GM12892 (cell line): ENCODE results near the gene CCDC24.
A peak's percentile ranks its signal among the peaks of the same experiment; 100 is the strongest.

Source experiments
- DNase-seq: peaks from one replicate; pipeline ENCODE4 v3.0.0; 2011; ENCODE audit not compliant: insufficient read length
- FAIRE-seq: peaks from 2 replicates; lab custom pipeline; 2011; peaks lifted over from hg19 to GRCh38; lab: Jason Lieb, UNC
- POLR2A ChIP-seq: IDR thresholded peaks from 2 replicates; pipeline ENCODE4 v1.6.1; 2011; ENCODE audit warnings: low read depth, low read length, control low read depth
- POLR2AphosphoS5 ChIP-seq: IDR thresholded peaks from 2 replicates; pipeline ENCODE4 v1.6.1; 2011; ENCODE audit warnings: low read depth, low read length, control low read depth
- TAF1 ChIP-seq: IDR thresholded peaks from 2 replicates; pipeline ENCODE4 v1.6.1; 2011; ENCODE audit warnings: low read depth, mild to moderate bottlenecking, control low read depth, low read length, borderline replicate concordance

Gene CCDC24

GRCh38 chr1:43978264-43978550 lies 13.2 kb upstream of the CCDC24 start:
- TF ChIP-seq POLR2AphosphoS5: no peak
- TF ChIP-seq POLR2A: no peak
- TF ChIP-seq TAF1: no peak
- no peak for DNase-seq
- no peak for FAIRE-seq

- no peak for TF ChIP-seq TAF1
- TF ChIP-seq POLR2AphosphoS5: peak; percentile 50; the same call in 1 of the 2 replicates
- TF ChIP-seq POLR2A: peak; percentile 42
- FAIRE-seq (no peak), DNase-seq (peak; percentile 87)
Observed at GRCh38 chr1:43978551-43979260, 12.7 kb upstream of the CCDC24 start, which contains the start of gene B4GALT2. TSS of gene B4GALT2 (plus strand) at chr1:43979210. CDS start at chr1:43981161, 1,951 bp downstream.

GRCh38 chr1:43979261-43979527 lies 12.2 kb upstream of the CCDC24 start:
- FAIRE-seq: no peak
- no peak for TF ChIP-seq POLR2AphosphoS5
- TF ChIP-seq POLR2A: no peak
- no peak for TF ChIP-seq TAF1

GRCh38 chr1:43979528-43980254 lies 11.7 kb upstream of the CCDC24 start:
- peak; percentile 80 for FAIRE-seq
- TF ChIP-seq POLR2A (0 out of 2 replicates have a peak, but pooled peaks have one; percentile 44), POLR2AphosphoS5 (no peak)
- peak; percentile 71 for DNase-seq

More at GRCh38 chr1:43979261-43979527, 12.2 kb upstream of the CCDC24 start:
- DNase-seq: no peak

- DNase-seq (no peak), FAIRE-seq (no peak)
- TF ChIP-seq POLR2AphosphoS5: no peak
- no peak for TF ChIP-seq TAF1
- TF ChIP-seq POLR2A: no peak
Observed at GRCh38 chr1:43980255-43981134, 10.9 kb upstream of the CCDC24 start.

- FAIRE-seq: no peak
- no peak for DNase-seq
- TF ChIP-seq POLR2A (no peak), TAF1 (no peak), POLR2AphosphoS5 (no peak)
Observed at GRCh38 chr1:43981135-43981491, 10.3 kb upstream of the CCDC24 start.

GRCh38 chr1:43981636-43982035 lies 9.8 kb upstream of the CCDC24 start:
- no peak for TF ChIP-seq TAF1
- TF ChIP-seq POLR2A: no peak
- no peak for TF ChIP-seq POLR2AphosphoS5
- DNase-seq: no peak
- no peak for FAIRE-seq

GRCh38 chr1:43982241-43982640 lies 9.2 kb upstream of the CCDC24 start:
- TF ChIP-seq TAF1: no peak
- TF ChIP-seq POLR2AphosphoS5: no peak
- FAIRE-seq: no peak
- no peak for DNase-seq

GRCh38 chr1:43982808-43983207 lies 8.6 kb upstream of the CCDC24 start:
- no peak for FAIRE-seq
- DNase-seq: no peak
- TF ChIP-seq POLR2A (no peak), POLR2AphosphoS5 (no peak)

GRCh38 chr1:43983253-43983899 lies 8.0 kb upstream of the CCDC24 start:
- TF ChIP-seq POLR2A: no peak
- no peak for TF ChIP-seq TAF1
- no peak for TF ChIP-seq POLR2AphosphoS5

GRCh38 chr1:43984855-43985254 lies 6.5 kb upstream of the CCDC24 start:
- no peak for FAIRE-seq
- TF ChIP-seq TAF1 (no peak), POLR2A (no peak), POLR2AphosphoS5 (no peak)
- DNase-seq: no peak

More at GRCh38 chr1:43983253-43983899, 8.0 kb upstream of the CCDC24 start:
- DNase-seq (no peak), FAIRE-seq (no peak)
